Activated naive CD4-positive, alpha-beta T cell treated with anti-CD3 and anti-CD28 coated beads, Interleukin-2, amount 50 U/mL, for 72 hours (primary cell): ENCODE results near the gene LEFTY2. TPM values are rescaled to one million over a fixed set of nuclear protein-coding genes. Genes with fewer than 3 reads are reported as not detected.
A peak's percentile ranks its signal among the peaks of the same experiment; 100 is the strongest.
"Not testable (repeated sequence)": the region's sequence is repeated elsewhere in the genome, so short reads cannot be mapped to it uniquely, and the experiment has no call there.

Experiments used
- ATAC-seq, 2 donors: fragments of 150-1000 bp; cut with Tn5 transposase; 2 replicates each; pipeline ENCODE4 v1.10.0; 2021; ENCODE audit warnings: mild to moderate bottlenecking in 2 of 2, moderate library complexity in 2 of 2
- DNase-seq, 2 donors: peaks; one replicate each; pipeline ENCODE4 v3.0.0; 2021 to 2022; ENCODE audit warnings: low spot score in 2 of 2
- H3K27ac Mint-ChIP-seq, 2 donors: one replicate each; pipeline ENCODE4 v1.8.0; 2022; ENCODE audit warnings: mild to moderate bottlenecking in 2 of 2, mixed read lengths in 2 of 2
- H3K36me3 Mint-ChIP-seq, 2 donors: one replicate each; pipeline ENCODE4 v1.8.0; 2022; ENCODE audit warnings: mixed read lengths in 2 of 2
- H3K9me3 Mint-ChIP-seq, 2 donors: one replicate each; pipeline ENCODE4 v1.8.0; 2022; ENCODE audit warnings: mixed read lengths in 2 of 2
- total RNA-seq, 2 donors: library from RNA; stranded (reverse); gene quantifications; one replicate each; pipeline ENCODE4 v1.2.3, GENCODE V29; 2022

Gene LEFTY2
- total RNA-seq, 2 donors from 2014 or later, result not detected

DNA sequence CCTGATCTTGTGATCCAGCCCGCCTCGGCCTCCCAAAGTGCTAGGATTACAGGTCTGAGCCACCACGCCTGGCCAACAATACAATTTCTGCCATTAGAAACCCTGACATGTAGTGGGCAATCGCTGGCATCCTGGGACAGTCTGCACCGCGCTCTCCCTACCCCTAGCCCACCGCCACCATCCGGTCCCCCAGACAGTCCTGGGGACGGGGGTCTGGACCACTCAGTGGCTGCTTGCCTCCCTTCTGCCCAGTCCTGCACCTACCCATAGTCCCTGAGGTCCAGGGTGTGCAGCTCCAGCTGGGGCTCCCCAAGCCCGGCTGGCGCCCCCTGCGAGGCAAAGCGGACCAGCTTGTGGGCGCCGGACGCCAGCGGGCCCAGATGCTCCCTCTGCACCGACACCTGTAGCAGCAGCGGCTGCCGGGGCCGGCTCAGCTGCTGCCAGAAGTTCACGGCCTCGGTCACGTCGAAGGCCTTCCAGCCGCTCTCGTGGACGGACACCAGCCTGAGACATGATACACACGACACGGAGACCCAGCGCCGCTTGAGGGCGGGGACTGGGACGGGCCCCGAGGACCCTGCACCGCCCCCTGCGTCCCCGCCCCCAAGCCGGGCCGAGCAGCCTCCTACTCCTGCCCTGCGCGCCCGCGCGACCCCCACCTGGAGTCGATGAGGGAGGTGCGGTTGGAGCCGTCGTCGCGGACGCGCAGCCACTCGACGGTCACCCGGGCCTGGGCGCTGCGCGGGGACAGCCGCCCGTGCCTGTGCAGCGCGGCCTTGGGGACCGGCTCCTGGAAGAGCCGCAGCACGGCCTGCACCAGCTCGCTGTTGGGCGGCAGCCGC is 1.7 kb downstream of the LEFTY2 start:
- not testable (repeated sequence) for H3K36me3 Mint-ChIP-seq, H3K9me3 Mint-ChIP-seq

GRCh38 chr1:225937048-225937968 is 3.7 kb downstream of the LEFTY2 start:
- no peaks in the 10 kb centered on the region for H3K9me3 Mint-ChIP-seq

More for the DNA sequence above, 1.7 kb downstream of the LEFTY2 start:
- not testable (repeated sequence) for H3K27ac Mint-ChIP-seq, DNase-seq
- peak in 1 of 2 donors; percentile 35 for ATAC-seq

GRCh38 chr1:225936523-225936922 is 4.5 kb downstream of the LEFTY2 start:
- DNase-seq, result no peak
- Mint-ChIP-seq H3K9me3 (no peaks in the 10 kb centered on the region), H3K27ac (no peak overlapping the region), H3K36me3 (no peaks in the 10 kb centered on the region)
- ATAC-seq, result no peak

More at GRCh38 chr1:225937048-225937968, 3.7 kb downstream of the LEFTY2 start:
- no peak overlapping the region for H3K27ac Mint-ChIP-seq
- no peaks in the 10 kb centered on the region for H3K36me3 Mint-ChIP-seq
- ATAC-seq (no peak), DNase-seq (no peak)

DNA sequence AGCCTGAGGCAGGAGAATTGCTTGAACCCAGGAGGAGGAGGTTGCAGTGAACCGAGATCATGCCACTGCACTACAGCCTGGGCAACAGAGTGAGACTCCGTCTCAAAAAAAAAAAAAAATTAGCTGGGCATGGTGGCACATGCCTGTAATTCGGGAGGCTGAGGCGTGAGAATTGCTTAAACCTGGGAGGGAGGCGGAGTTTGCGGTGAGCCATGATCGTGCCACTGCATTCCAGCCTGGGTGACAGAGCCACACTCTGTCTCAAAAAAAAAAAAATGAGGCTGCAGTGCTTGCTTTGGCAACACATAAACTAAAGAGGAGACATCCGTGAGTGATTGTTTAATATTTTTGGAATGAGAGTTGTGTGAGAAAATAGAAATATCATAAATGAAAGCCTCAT is 4.9 kb downstream of the LEFTY2 start:
- not testable (repeated sequence) for H3K9me3 Mint-ChIP-seq, H3K27ac Mint-ChIP-seq, H3K36me3 Mint-ChIP-seq, DNase-seq, ATAC-seq

- Mint-ChIP-seq H3K9me3 (no peaks in the 10 kb centered on the region), H3K27ac (no peak overlapping the region), H3K36me3 (no peaks in the 10 kb centered on the region)
- ATAC-seq, result no peak
- DNase-seq, result no peak
These were observed 6.3 kb downstream of the LEFTY2 start for GRCh38 chr1:225934711-225935110.

DNA sequence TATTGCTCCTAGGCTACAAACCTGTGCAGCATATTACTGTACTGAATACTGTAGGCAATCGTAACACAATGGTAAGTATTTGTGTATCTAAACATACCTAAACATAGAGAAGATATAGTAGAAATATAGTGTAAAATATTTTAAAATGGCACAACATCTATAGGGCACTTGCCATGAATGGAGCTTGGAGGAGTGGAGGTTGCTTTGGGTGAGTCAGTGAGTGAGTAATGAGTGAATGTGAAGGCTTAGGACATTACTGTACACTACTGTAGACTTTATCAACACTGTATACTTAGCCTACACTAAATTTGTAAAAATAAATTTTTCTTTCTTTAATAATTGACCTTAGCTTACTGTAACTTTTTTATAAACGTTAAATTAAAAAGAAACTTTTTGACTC is 7.9 kb downstream of the LEFTY2 start:
- Mint-ChIP-seq H3K27ac (no peak overlapping the region), H3K36me3 (no peaks in the 10 kb centered on the region), H3K9me3 (no peaks in the 10 kb centered on the region)
- no peak for DNase-seq
- no peak for ATAC-seq

DNA sequence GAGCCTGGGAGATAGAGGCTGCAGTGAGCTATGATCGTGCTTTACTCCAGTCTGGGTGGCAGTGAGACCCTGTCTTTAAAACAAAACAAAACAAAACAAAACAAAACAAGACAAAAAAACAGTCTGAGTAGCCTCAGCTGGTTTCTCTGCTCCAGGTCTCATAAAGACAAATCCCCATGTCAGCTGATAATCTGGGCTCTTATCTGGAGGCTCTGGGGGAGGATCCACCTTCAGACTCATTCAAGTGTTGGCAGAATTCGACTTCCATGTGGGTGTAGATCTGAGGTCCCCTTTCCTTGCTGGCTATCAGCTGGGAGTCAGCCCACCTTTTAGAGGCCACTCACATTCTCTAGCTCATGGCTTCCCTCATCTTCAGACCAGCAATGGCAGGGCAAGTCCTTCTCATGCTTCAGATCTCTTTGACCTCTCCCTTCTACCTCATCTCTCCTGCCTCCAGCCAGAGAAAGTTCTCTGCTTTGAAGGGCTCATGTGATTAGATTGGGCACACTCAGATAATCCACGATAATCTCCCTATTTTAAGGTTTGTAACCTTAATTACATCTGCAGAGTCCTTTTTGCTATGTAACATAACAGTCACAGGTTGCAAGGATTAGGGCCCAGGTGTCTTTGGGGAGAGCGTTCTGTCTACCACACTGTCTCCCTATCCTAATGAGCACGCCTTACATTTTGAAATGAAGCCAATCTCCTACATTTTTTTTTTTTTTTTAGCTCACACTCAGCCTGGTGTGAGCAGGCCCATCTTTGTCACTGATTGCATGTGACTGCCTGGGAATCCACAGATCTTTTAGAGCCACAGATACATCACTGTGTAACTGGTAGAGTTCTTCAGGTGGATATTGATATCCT is 9.5 kb downstream of the LEFTY2 start:
- ATAC-seq, result no peak
- no peaks in the 10 kb centered on the region for H3K36me3 Mint-ChIP-seq
- DNase-seq, result no peak
- no peaks in the 10 kb centered on the region for H3K9me3 Mint-ChIP-seq
- peak overlapping the region in 1 of 2 donors; percentile 66 for H3K27ac Mint-ChIP-seq

GRCh38 chr1:225930566-225930965 is 10.5 kb downstream of the LEFTY2 start:
- Mint-ChIP-seq H3K9me3 (no peaks in the 10 kb centered on the region), H3K27ac (no peak overlapping the region), H3K36me3 (no peaks in the 10 kb centered on the region)
- DNase-seq (no peak), ATAC-seq (no peak)

- not testable (repeated sequence) for H3K36me3 Mint-ChIP-seq, H3K9me3 Mint-ChIP-seq, ATAC-seq, DNase-seq
- H3K27ac Mint-ChIP-seq, result peak overlapping the region in 1 of 2 donors; percentile 81
These were observed 11.6 kb downstream of the LEFTY2 start for GRCh38 chr1:225929462-225929861.

GRCh38 chr1:225928186-225929175 is 12.5 kb downstream of the LEFTY2 start:
- Mint-ChIP-seq H3K27ac (peak overlapping the region; percentile 81 to 93), H3K9me3 (no peaks in the 10 kb centered on the region), H3K36me3 (peaks cover 6% of the 10 kb centered on the region in 2 donors)
- DNase-seq (no peak), ATAC-seq (no peak)

- no peak for ATAC-seq
- Mint-ChIP-seq H3K9me3 (no peaks in the 10 kb centered on the region), H3K36me3 (peaks cover 8 to 9% of the 10 kb centered on the region in 2 donors), H3K27ac (peak overlapping the region in 1 of 2 donors; percentile 74)
- no peak for DNase-seq
These were observed 14.4 kb downstream of the LEFTY2 start for GRCh38 chr1:225926551-225927113.

DNA sequence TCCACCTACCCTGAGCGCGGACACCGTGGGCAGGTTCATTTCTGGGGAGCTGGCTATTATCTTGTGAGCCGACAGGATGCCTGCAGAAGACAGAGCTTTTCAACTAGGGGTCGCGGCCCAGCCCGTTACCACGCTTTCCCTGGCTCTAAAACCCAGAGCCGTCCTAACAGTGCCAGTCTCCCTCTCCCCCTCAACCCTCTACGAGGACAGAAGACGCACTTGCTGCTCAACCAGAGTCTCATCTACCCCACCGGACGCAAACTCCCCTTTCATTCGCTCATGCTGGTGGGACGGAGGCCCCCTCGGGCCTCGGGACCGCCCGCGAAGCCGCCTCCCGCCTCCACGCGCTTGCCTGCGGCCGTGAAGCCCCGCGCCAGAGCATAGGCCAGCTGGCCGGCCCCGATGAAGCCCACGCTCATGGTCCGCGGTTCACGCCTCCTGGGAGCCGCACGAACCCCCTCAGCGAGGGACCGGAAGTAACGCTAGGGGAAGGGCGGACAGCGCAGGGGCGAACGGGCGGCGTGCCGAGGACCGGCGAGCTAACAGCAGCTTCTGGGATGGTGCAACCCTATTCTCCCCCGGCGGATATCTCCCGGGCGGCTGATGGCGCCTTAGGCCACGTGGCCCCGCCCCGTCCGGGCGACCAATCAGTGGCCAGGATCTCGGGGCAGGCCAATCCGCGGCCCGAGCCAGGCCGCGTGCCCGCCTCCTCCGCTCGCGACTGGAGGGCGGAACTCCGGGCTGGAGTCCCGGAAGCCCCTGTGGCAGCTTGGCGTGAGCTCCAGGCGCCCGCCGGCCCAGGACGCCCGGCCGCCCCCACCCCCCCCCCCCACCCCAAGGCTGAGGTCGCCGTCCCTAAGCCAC is 17.1 kb downstream of the LEFTY2 start, which contains the start of gene PYCR2:
Gene PYCR2, minus strand, starts transcription at position 559 of the 864 bp plus-strand sequence. Its CDS starts 140 bp downstream, at position 419.
- DNase-seq, result peak; percentile 96 to 97
- H3K27ac Mint-ChIP-seq, result peak within 1 kb of the TSS; percentile 95 to 98

DNA sequence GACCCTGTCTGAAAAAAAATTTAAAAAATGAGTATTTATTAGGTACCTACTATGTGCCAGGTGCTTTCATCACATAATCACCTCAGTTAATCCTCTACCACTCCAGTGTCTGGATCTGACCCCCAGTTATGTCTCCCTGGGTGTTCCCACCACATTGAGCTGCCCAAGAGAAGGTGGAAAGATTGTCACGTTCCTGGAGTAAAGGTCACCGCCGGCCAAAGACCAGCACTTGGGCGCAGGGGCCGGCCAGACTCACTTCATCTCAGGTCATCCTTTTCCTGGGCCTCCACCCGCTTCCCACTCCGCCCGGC is 17.7 kb downstream of the LEFTY2 start:
- peaks cover 18 to 25% of the 10 kb centered on the region in 2 donors for H3K36me3 Mint-ChIP-seq

More for the DNA sequence above, 17.1 kb downstream of the LEFTY2 start, which contains the start of gene PYCR2:
- H3K9me3 Mint-ChIP-seq, result no peaks in the 10 kb centered on the region
- peak; percentile 97 for ATAC-seq
- peaks cover 18 to 22% of the 10 kb centered on the region in 2 donors for H3K36me3 Mint-ChIP-seq

More for the DNA sequence above, 17.7 kb downstream of the LEFTY2 start:
- no peak for ATAC-seq
- Mint-ChIP-seq H3K9me3 (no peaks in the 10 kb centered on the region), H3K27ac (peak overlapping the region; percentile 95 to 98)
- no peak for DNase-seq
